Suprapubic skin (tissue), 4 donors: ENCODE results near the gene POLR3H.

Experiments
- EP300 ChIP-seq: sonication (generic); formaldehyde crosslinking; IDR thresholded peaks from one replicate; pipeline ENCODE4 v1.6.1; 2017; ENCODE audit warnings: antibody characterized with exemption
- POLR2A ChIP-seq, 2 donors: fragments of 450-650 bp; IDR thresholded peaks; one replicate each; pipeline ENCODE4 v1.6.1; 2017; ENCODE audit warnings: antibody characterized with exemption in 2 of 2, mild to moderate bottlenecking in 2 of 2, moderate library complexity in 2 of 2
- POLR2AphosphoS5 ChIP-seq, 3 donors: sonication (generic); formaldehyde crosslinking; IDR thresholded peaks; one replicate each; pipeline ENCODE4 v1.6.1; 2017; ENCODE audit warnings: antibody characterized with exemption in 3 of 3
- TF ChIP-seq, protein P1 (sequence below), 2 donors: fragments of 200-600 bp in 1 of 2; fragments of 450-650 bp in 1 of 2; sonication (generic) in 1 of 2; IDR thresholded peaks; one replicate each; pipeline ENCODE4 v1.5.1; 2016 to 2019; ENCODE audit warnings: antibody characterized with exemption in 2 of 2, mild to moderate bottlenecking in 1 of 2, moderate library complexity in 1 of 2

- TF ChIP-seq, protein P1, sequence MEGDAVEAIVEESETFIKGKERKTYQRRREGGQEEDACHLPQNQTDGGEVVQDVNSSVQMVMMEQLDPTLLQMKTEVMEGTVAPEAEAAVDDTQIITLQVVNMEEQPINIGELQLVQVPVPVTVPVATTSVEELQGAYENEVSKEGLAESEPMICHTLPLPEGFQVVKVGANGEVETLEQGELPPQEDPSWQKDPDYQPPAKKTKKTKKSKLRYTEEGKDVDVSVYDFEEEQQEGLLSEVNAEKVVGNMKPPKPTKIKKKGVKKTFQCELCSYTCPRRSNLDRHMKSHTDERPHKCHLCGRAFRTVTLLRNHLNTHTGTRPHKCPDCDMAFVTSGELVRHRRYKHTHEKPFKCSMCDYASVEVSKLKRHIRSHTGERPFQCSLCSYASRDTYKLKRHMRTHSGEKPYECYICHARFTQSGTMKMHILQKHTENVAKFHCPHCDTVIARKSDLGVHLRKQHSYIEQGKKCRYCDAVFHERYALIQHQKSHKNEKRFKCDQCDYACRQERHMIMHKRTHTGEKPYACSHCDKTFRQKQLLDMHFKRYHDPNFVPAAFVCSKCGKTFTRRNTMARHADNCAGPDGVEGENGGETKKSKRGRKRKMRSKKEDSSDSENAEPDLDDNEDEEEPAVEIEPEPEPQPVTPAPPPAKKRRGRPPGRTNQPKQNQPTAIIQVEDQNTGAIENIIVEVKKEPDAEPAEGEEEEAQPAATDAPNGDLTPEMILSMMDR (IDR thresholded peaks at IDR 0.05) = no peak
- TF ChIP-seq POLR2AphosphoS5 (IDR thresholded peaks at IDR 0.05) = no peak
- no peak for TF ChIP-seq POLR2A (IDR thresholded peaks at IDR 0.05)
- TF ChIP-seq EP300 = no peak
These were observed 35.7 kb upstream of the POLR3H start for GRCh38 chr22:41579997-41580355.
